GM10266 (cell line): ENCODE measurements around the gene PTX4.
"Not testable (repeated sequence)": the region's sequence is repeated elsewhere in the genome, so short reads cannot be mapped to it uniquely, and the experiment has no call there.

ENCODE experiments used
- DNase-seq: peaks from one replicate; pipeline ENCODE4 v3.0.0; 2012; ENCODE audit errors: extremely low spot score
- TF ChIP-seq, protein P1 (sequence below): IDR thresholded peaks from 2 replicates; pipeline ENCODE4 v1.5.1; 2012; ENCODE audit warnings: mild to moderate bottlenecking, low read depth; ENCODE audit not compliant: control insufficient read depth, insufficient read depth; ENCODE audit errors: missing control alignments

The PTX4 gene

DNA sequence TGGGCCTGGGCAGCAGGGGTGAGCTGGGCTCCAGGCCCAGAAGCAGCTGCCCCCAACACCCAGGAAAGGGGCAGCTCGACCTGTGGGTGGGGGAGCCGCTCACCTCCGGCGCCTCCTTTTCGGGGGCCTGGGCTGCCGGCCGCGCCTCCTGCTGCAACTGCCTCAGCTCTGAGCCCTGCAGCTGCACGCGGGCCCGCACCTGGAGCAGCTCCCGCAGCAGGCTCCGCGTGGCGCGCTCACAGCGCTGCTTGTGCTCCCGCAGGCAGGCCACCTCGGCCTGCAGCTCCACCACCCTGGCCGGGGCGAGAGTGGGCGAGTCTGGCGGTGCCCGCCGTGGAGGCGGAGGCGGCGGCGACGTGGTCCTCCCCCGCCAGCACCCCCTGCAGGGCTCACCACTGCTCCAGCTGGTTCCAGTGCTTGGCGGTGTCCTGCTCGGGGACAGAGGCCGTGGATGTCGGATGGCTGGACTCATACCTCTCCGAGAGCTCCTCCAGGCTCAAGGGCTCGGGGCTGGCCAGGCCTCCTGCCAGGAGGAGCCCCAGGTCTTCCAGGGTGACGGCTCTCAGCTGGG lies 45.3 kb downstream of the PTX4 start:
- TF ChIP-seq, protein P1, sequence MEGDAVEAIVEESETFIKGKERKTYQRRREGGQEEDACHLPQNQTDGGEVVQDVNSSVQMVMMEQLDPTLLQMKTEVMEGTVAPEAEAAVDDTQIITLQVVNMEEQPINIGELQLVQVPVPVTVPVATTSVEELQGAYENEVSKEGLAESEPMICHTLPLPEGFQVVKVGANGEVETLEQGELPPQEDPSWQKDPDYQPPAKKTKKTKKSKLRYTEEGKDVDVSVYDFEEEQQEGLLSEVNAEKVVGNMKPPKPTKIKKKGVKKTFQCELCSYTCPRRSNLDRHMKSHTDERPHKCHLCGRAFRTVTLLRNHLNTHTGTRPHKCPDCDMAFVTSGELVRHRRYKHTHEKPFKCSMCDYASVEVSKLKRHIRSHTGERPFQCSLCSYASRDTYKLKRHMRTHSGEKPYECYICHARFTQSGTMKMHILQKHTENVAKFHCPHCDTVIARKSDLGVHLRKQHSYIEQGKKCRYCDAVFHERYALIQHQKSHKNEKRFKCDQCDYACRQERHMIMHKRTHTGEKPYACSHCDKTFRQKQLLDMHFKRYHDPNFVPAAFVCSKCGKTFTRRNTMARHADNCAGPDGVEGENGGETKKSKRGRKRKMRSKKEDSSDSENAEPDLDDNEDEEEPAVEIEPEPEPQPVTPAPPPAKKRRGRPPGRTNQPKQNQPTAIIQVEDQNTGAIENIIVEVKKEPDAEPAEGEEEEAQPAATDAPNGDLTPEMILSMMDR: no peak
- no peak for DNase-seq

DNA sequence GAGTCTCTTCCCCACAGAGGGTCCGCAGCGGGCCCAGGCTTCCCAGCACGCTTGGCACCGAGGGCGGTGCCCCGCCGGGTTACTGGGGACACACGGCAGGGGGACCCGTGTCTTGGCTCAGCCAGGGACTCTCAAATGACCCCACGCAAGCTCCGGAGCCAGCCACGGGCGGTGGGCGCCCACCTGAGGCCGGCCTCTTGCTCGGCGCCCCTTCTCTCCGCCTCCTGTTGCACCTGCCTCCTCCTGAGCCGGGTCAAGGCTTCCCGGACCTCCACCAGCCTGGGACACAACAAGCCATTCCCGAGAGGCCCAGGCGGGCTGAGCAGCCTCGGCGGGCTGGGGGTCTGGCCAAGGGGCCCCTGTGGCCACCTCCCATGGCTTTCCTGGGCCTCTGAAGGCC lies 46.0 kb downstream of the PTX4 start:
- no peak for DNase-seq
- TF ChIP-seq, protein P1: no peak

DNA sequence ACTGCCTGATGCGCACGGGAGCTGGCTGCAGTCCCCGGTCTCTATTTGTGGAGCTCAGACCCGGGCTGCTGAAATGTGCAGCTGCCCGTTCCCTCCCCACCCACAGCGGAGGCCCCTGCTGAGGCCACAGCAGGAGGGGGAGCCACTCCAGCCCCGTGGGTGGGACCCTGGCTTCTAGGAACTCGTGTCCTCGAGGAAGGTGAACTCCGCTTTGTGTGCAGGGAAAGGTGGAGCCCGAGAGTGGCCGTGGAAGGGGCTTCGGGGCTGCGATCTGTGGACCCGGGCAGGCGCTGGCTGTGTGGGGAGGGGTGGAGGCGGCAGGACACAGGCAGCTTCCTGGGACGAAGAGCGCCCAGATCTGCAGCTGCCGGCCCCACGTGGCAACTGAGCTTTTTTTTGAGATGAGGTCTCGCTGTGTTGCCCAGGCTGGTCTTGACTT lies 47.3 kb downstream of the PTX4 start:
- TF ChIP-seq, protein P1: no peak
- no peak for DNase-seq

DNA sequence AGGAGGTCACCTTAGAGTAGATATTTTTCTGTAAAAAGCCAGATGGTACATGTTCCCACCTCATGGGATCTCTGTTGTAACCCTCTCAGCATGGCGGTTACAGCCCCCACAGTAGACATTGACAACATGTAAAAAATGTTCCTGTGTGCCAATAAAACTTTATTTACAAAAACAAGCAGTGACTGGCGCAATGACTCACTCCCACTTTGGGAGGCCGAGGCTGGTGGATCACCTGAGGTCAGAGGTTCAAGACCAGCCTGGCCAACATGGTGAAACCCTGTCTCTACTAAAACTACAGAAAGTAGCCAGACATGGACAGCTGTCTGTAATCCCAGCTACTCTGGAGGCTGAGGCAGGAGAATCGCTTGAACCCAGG lies 49.1 kb downstream of the PTX4 start:
- not testable (repeated sequence) for DNase-seq

DNA sequence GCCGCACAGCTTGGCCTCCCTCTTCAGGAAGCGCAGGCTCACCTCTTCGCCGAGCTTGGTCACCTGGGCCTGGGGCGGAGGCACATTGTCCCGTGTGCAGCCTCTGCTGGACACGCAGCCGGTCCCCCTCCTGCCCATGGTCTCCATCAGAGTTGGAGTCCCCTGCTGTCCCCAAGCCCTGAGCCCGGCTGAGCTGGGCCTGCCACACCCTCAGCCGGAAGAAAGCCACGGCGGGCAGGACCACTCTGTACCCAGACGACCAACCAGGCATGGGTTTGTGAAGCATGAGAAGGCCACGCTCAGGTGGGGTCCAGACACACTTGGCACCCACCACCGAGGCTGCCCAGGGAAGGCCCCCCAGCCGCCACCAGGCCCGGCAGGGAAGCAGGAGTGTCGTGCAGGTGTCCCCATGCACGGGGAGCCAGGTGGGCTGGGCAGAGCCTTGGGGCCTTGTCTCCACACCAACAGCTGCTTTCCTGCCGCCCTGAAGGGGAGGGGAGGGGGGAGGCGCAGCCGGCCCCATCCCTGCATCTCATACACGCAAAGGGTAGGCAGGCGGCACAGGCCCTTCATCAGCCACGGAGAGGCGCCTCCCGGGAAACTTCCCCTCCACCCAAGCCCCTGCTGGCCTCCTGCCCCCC lies 49.6 kb downstream of the PTX4 start:
- DNase-seq: no peak
- TF ChIP-seq, protein P1: no peak

DNA sequence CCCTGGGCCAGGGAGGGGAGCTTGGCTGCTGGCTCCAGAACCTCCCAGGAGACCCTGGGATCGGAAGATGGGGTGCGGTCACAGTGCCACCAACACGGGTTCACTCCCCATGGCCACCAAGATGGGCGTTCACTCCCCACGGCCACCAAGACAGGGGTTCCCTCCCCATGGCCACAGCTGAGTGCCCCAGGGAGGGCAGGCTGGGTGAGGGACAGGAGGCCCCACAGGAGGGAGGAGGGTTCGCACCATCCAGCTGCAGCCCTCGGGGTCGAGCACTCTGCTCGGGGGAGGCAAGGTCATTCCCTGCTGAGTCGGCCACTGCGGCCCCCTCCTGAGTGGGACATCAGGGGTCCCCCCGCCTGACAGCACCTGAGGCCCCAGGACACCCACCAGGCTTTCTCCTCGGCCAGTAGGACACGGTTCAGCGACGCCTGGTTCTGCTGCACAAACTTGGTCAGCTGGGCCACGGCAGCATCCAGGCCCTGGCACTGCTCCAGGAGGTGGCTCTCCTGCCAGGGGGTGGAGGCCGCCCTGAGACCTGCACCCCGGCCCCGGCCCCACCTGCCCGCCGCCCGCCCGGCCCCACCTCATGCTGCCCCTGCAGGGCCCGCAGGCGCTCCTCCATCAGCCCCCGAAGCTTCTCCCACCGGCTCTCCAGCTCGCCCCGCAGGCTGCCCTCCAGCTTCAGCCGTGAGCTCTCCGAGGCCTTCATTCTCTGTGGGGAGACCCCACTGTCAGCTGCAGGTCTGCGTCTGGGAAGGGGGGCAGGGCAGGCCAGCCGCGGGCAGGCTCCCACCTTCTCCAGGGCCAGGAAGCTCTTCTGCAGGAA lies 50.3 kb downstream of the PTX4 start:
- no peak for DNase-seq
- TF ChIP-seq, protein P1: no peak

DNA sequence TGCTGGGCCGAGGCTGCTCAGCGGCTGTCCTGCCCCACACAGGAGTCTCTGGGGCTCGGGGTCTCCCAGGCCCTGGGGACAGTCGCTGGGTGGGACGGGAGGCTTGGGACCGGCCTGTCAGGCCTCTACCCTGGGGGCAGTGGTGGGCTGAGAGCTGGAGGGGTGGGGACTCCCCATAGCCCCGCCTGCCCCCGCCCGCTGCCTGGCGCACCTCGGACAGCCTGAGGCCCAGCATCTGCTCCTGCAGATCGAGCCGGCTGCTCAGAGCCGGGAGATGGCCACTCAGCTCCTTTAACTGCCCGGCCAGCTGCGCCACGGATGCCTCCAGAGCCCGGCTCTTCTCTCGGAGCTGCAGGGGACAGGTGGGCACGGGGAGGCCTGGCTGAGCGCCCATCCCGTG lies 51.1 kb downstream of the PTX4 start:
- DNase-seq: no peak
- TF ChIP-seq, protein P1: no peak
